VCaP (cell line): ENCODE measurements around the gene GRAMD1B.

Experiments
- H3K27ac ChIP-seq: fragments of 450-650 bp; 2 replicates; pipeline ENCODE4 v1.5.1; 2017
- TF ChIP-seq, protein P1 (sequence below): fragments of 450-650 bp; conservative IDR thresholded peaks from 2 replicates; pipeline ENCODE4 v1.5.1; 2017; ENCODE audit warnings: mild to moderate bottlenecking, moderate library complexity

Gene GRAMD1B

DNA sequence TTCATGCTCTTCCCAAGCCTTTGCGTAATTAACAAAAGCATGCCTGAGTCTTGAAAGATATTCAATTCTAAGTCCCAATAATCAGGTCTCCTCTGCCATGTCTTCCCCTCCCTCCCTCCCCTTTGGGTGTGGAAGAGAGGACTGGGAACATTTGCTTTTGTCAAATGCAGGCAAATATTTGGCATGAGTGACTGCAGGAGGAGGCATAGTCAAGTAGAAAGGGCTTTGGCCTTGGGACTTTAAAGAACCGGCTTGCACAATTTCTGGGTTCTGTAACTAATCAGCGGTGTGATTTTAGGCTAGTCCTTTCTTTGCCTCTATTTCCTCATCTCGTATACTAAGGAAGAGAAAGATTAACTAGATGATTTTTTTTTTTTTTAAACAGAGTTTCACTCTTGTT, 164.9 kb downstream of the GRAMD1B start:
- TF ChIP-seq, protein P1, sequence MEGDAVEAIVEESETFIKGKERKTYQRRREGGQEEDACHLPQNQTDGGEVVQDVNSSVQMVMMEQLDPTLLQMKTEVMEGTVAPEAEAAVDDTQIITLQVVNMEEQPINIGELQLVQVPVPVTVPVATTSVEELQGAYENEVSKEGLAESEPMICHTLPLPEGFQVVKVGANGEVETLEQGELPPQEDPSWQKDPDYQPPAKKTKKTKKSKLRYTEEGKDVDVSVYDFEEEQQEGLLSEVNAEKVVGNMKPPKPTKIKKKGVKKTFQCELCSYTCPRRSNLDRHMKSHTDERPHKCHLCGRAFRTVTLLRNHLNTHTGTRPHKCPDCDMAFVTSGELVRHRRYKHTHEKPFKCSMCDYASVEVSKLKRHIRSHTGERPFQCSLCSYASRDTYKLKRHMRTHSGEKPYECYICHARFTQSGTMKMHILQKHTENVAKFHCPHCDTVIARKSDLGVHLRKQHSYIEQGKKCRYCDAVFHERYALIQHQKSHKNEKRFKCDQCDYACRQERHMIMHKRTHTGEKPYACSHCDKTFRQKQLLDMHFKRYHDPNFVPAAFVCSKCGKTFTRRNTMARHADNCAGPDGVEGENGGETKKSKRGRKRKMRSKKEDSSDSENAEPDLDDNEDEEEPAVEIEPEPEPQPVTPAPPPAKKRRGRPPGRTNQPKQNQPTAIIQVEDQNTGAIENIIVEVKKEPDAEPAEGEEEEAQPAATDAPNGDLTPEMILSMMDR: no peak
- no peak overlapping the region for H3K27ac ChIP-seq

DNA sequence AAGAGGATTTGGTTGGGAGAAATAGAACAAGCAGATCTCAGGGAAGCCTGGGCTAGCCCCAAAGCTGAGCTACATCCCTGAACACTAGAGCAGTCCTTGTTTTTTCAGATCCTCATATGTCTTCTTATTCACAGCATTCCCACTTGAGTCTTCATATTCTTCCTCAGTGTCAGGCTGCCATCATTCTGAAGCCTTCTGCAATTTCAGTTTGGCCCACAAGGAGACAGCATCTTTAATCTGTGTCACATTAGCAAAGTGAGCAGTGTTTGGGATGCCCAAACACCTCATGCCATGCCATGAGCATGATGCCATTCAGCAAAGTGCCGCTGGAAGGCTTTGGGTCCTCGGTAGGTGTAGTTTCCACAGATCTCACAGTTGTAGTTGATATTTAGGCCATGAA, 167.8 kb downstream of the GRAMD1B start:
- H3K27ac ChIP-seq: no peak overlapping the region
- TF ChIP-seq, protein P1: no peak

DNA sequence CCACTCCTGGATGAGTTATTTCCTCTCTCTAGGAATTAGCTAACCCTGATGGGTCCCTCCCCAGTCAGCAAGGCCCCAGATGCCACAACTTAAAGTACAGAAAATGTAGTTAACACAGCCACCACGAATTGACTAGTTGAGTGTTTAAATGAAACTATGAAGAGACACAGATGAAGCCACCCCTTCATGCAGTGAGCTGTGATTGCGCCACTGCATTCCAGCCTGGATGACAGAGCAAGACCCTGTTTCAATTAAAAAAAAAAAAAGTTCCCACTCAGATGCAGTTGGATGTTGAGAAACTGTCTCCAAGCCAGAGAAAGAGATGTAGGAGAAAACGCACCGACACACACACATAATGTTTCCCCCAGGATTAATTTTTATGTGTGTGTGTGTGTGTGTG, 171.1 kb downstream of the GRAMD1B start:
- TF ChIP-seq, protein P1: no peak
- no peak overlapping the region for H3K27ac ChIP-seq

DNA sequence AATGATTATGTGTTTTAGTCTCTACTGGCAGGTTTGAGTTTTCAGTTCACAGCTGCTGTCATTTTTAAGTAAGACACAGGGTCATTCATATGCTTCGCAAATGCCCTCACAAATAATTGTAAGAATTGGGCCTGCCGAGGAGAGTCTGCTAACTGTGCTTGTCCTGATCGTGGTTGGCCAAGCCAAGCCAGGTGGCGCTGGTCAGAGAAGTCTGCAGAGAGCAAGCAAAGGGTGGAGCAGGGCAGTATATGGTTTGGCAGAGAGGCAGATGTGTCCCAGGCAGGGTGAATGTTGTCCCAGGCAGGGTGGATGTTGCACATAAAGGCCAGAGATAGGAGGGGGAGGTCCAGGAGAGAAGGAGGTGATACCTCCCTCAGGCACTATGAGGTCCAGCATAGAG, 171.7 kb downstream of the GRAMD1B start:
- no peak overlapping the region for H3K27ac ChIP-seq
- TF ChIP-seq, protein P1: no peak

DNA sequence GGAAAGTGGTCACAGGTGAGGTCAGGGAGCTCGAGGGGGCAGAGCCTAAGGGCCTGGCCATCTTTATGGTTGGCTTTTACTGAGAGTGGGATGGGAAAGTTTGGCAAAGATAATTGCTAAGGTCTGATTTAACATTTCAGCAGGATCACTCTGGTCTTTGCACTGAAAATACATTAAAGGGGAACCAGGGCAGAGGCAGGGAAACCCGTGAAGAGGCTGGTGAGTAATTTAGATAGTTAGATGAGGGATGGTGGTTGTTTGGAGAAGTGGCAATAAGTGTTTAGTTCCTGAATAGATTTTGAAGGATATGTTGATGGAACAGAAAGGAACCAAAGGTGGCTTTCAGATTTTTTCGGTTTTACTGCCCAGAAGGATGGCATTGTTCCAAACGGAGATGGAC, 173.6 kb downstream of the GRAMD1B start:
- no peak overlapping the region for H3K27ac ChIP-seq
- TF ChIP-seq, protein P1: no peak

DNA sequence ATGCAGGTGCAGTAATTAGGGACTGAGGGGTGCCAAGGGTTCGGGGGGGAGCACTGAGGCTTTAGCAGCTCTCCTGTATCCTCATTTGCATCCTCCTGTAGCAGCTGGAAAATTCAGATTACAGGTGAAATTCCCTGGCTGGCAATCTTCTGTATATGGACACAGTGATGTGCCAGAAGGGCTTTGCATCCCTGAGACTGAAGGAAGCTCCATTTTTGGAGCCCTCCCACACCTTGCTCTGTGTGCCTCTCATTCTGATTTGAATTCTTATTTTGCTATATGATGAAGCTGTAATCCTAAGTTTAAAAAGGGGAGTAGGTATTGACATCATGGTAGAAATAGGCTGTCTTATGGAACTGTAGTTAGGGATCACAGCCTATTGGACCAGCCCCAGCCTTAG, 177.7 kb downstream of the GRAMD1B start:
- TF ChIP-seq, protein P1: no peak
- H3K27ac ChIP-seq: no peak overlapping the region

DNA sequence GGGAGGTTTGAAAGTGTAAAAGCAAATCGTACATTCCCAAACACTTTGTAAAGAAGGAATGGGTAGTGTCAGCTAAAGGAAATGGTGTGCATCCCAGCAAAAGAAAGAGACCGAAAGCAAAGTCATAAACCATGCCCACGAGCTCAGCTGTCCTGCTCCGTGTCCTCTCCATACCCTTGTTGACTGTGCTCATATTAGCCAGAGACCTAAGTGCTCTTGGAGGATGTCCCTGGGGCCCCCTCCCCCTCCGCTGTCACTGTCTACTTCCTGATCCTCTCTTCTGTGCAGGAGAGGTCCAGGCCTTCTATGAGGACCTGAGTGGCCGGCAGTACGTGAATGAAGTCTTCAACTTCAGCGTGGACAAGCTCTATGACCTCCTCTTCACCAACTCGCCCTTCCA, 178.3 kb downstream of the GRAMD1B start:
- TF ChIP-seq, protein P1: no peak
- H3K27ac ChIP-seq: no peak overlapping the region

DNA sequence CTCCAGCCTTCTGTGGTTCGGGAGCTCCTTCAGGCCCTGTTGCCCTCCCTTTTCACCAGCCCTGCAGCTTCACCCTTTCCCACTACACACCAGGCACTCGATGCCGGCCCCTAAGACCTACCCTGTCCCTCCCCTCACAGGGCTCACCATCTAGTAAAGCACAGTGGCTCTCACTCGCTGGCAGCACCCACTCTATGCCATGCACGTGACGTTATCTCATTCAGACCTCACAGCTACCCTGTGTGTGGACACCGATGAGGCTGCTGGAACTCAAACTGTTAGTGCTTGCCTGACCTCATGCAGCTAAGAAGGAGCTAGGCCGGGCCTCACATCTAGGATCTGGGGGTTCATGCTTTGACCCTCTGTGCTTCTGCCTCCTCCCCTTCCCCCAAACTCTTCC, 178.9 kb downstream of the GRAMD1B start:
- TF ChIP-seq, protein P1: no peak
- H3K27ac ChIP-seq: no peak overlapping the region
